OCI-LY1 (cell line): ENCODE measurements around the gene ALS2CL.

Source experiments
- H2AFZ ChIP-seq: fragments of 200-600 bp; sonication (generic), shearing (Covaris generic); 2 replicates; pipeline ENCODE4 v1.6.0; 2014; ENCODE audit warnings: antibody characterized with exemption, mild to moderate bottlenecking, low read length
- H3F3A ChIP-seq: fragments of 200-600 bp; sonication (generic), shearing (Covaris generic); 2 replicates; pipeline ENCODE4 v1.6.0; 2014; ENCODE audit warnings: mild to moderate bottlenecking, antibody characterized with exemption, low read length, moderate library complexity; ENCODE audit not compliant: insufficient read depth
- H3K27ac ChIP-seq: fragments of 200-600 bp; sonication (generic); 2 replicates; pipeline ENCODE4 v1.5.1; 2014; ENCODE audit warnings: low read length, mixed run types, mild to moderate bottlenecking, low read depth; ENCODE audit not compliant: poor library complexity, severe bottlenecking
- H3K27me3 ChIP-seq: fragments of 200-600 bp; sonication (generic); 2 replicates; pipeline ENCODE4 v1.6.0; 2014; ENCODE audit warnings: antibody characterized with exemption, mild to moderate bottlenecking, low read length, moderate library complexity; ENCODE audit not compliant: insufficient read depth
- H3K36me3 ChIP-seq: fragments of 200-600 bp; sonication (generic); 2 replicates; pipeline ENCODE4 v1.6.1; 2014; ENCODE audit warnings: mild to moderate bottlenecking, antibody characterized with exemption, low read length, moderate library complexity, mixed read lengths; ENCODE audit not compliant: insufficient read depth
- H3K4me1 ChIP-seq: fragments of 200-600 bp; sonication (generic); 2 replicates; pipeline ENCODE4 v1.5.1; 2014; ENCODE audit warnings: mild to moderate bottlenecking, low read length, moderate library complexity; ENCODE audit not compliant: insufficient read depth, severe bottlenecking
- H3K4me2 ChIP-seq: fragments of 200-600 bp; sonication (generic), shearing (Covaris generic); 2 replicates; pipeline ENCODE4 v1.6.1; 2014; ENCODE audit warnings: low read length
- H3K4me3 ChIP-seq: fragments of 200-600 bp; sonication (generic); 2 replicates; pipeline ENCODE4 v1.5.1; 2014; ENCODE audit warnings: low read length, low read depth, mild to moderate bottlenecking, mixed read lengths; ENCODE audit not compliant: poor library complexity, severe bottlenecking
- H3K79me2 ChIP-seq: fragments of 200-600 bp; shearing (Covaris generic); 2 replicates; pipeline ENCODE4 v1.6.1; 2016; ENCODE audit warnings: mixed run types, low read length, mixed read lengths; ENCODE audit not compliant: insufficient read depth
- H3K9ac ChIP-seq: fragments of 200-600 bp; sonication (generic), shearing (Covaris generic); 2 replicates; pipeline ENCODE4 v1.6.1; 2014; ENCODE audit warnings: mild to moderate bottlenecking, low read length, mixed read lengths
- H3K9me2 ChIP-seq: fragments of 200-600 bp; sonication (generic), shearing (Covaris generic); 2 replicates; pipeline ENCODE4 v1.6.1; 2014; ENCODE audit warnings: low read depth, mild to moderate bottlenecking, low read length, mixed read lengths
- H3K9me3 ChIP-seq: fragments of 200-600 bp; shearing (Covaris generic); 2 replicates; pipeline ENCODE4 v1.6.1; 2014; ENCODE audit warnings: low read length, mixed read lengths
- H4K20me1 ChIP-seq: fragments of 200-600 bp; sonication (generic), shearing (Covaris generic); 2 replicates; pipeline ENCODE4 v1.6.0; 2016; ENCODE audit warnings: mild to moderate bottlenecking, low read length; ENCODE audit not compliant: insufficient read depth
- EZH2 ChIP-seq: fragments of 200-600 bp; sonication (generic), shearing (Covaris generic); IDR thresholded peaks from 2 replicates; pipeline ENCODE4 v1.8.0; 2017; ENCODE audit warnings: borderline replicate concordance, mixed run types, mild to moderate bottlenecking, antibody characterized with exemption, low read length, moderate library complexity, mixed read lengths
- TF ChIP-seq, protein P1 (sequence below): fragments of 200-600 bp; sonication (generic), shearing (Covaris generic); IDR thresholded peaks from 2 replicates; pipeline ENCODE4 v1.5.1; 2017; ENCODE audit warnings: mild to moderate bottlenecking, antibody characterized with exemption, low read length, moderate library complexity, mixed read lengths

The ALS2CL gene

DNA sequence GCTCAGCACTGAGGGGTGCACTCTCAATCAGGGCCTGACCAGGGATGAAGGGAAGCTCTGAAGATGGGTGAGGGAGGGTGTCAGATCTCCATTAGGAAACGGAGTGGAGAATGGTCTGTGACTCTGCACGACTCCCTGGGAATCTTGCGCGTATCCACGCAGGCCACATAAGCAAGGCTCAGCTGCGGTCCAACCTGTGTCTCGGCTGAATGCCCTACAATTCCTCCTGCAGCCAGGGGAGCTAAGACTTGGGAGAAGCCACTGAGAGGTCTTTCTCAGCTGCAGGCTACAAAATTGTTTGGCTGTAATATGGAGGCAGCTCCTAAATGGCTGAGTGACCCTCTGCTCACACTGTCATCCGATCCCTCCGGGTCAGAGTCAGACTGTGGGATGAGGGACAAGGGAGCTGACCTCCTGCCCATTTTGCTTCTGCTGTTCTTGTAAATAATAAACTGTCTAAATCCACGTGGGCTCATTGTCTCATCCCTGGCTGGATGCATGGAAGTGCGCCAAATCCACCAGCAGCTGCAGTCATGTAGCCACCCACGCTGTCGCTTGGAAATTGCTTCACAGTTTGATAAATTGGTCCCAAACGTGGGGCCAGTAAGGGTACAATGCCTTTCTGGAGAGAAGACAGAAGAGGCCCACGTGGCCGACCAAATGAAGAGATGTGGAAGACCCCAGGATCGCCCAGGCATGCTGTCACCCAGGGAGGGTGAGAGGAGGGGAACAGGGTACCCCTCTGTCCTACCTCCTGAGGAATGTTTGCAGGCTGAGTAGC lies 30.5 kb downstream of the ALS2CL start:
- H3K27ac ChIP-seq, result no peak overlapping the region
- no peaks in the 10 kb centered on the region for H3K36me3 ChIP-seq
- no peak overlapping the region for H2AFZ ChIP-seq
- no peaks in the 10 kb centered on the region for H3K79me2 ChIP-seq
- H3F3A ChIP-seq, result no peaks in the 10 kb centered on the region
- H3K4me3 ChIP-seq, result no peak overlapping the region
- no peaks in the 10 kb centered on the region for H4K20me1 ChIP-seq
- no peaks in the 10 kb centered on the region for H3K9me2 ChIP-seq
- no peak overlapping the region for H3K4me2 ChIP-seq
- TF ChIP-seq EZH2, result no peak
- TF ChIP-seq, protein P1, sequence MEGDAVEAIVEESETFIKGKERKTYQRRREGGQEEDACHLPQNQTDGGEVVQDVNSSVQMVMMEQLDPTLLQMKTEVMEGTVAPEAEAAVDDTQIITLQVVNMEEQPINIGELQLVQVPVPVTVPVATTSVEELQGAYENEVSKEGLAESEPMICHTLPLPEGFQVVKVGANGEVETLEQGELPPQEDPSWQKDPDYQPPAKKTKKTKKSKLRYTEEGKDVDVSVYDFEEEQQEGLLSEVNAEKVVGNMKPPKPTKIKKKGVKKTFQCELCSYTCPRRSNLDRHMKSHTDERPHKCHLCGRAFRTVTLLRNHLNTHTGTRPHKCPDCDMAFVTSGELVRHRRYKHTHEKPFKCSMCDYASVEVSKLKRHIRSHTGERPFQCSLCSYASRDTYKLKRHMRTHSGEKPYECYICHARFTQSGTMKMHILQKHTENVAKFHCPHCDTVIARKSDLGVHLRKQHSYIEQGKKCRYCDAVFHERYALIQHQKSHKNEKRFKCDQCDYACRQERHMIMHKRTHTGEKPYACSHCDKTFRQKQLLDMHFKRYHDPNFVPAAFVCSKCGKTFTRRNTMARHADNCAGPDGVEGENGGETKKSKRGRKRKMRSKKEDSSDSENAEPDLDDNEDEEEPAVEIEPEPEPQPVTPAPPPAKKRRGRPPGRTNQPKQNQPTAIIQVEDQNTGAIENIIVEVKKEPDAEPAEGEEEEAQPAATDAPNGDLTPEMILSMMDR, result no peak
- H3K4me1 ChIP-seq, result no peaks in the 10 kb centered on the region
- H3K9ac ChIP-seq, result no peak overlapping the region
- no peaks in the 10 kb centered on the region for H3K27me3 ChIP-seq
- no peaks in the 10 kb centered on the region for H3K9me3 ChIP-seq

DNA sequence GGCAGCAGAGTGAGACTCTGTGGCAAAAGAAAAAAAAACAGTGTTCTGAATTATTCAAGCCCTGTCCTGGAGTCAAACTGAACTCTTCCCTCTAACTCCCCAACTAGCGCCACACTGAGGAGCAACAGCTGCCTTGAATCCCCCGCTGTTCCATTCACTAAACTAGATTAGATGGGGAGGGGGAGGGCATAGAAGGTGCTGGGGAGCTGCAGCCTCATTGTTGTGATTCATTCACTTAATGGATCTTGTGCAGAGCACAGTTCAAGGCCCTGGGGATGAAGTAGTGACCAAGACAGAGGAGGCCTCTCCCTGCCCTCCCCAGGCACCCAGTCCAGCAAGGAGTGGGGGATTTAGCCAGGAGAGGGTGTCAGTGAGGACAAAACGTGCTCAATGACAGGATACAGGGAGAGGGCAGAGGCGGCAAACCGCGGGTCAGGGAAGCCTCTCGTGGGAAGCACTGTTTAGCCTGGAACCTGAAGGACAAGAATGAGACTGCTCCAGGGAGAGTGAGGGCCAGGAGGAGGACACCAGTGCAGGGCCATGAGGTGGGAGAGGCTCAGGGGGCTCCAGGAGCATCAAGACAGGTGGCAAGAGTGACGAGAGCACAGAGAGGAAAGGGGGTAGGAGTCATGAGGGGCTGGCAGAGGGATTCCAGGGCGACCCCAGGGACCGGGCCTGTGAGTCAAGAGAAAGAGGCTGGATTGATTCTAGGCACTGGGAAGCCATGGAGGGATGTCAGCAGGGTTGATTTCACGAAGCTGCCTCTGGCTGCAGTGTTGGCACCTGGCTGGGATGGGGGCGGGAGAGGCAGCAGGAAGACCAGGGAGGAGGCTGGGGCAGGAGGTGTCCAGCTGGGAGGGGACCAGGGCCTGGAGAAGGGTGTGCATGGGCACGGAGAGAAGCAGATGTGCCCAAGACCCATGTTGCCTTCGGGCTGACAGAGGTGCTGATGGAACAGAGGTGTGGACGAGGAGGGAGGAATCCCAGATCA lies 31.4 kb downstream of the ALS2CL start:
- H3K9me3 ChIP-seq, result no peaks in the 10 kb centered on the region
- H3K9me2 ChIP-seq, result no peaks in the 10 kb centered on the region
- H3K36me3 ChIP-seq, result no peaks in the 10 kb centered on the region
- H3K27me3 ChIP-seq, result no peaks in the 10 kb centered on the region
- no peaks in the 10 kb centered on the region for H3K4me1 ChIP-seq
- TF ChIP-seq, protein P1, result no peak
- no peak for TF ChIP-seq EZH2
- H3K79me2 ChIP-seq, result no peaks in the 10 kb centered on the region
- no peaks in the 10 kb centered on the region for H3F3A ChIP-seq
- no peak overlapping the region for H3K9ac ChIP-seq
- H3K4me3 ChIP-seq, result no peak overlapping the region
- no peak overlapping the region for H3K27ac ChIP-seq
- no peaks in the 10 kb centered on the region for H4K20me1 ChIP-seq
- H3K4me2 ChIP-seq, result no peak overlapping the region
- no peak overlapping the region for H2AFZ ChIP-seq

DNA sequence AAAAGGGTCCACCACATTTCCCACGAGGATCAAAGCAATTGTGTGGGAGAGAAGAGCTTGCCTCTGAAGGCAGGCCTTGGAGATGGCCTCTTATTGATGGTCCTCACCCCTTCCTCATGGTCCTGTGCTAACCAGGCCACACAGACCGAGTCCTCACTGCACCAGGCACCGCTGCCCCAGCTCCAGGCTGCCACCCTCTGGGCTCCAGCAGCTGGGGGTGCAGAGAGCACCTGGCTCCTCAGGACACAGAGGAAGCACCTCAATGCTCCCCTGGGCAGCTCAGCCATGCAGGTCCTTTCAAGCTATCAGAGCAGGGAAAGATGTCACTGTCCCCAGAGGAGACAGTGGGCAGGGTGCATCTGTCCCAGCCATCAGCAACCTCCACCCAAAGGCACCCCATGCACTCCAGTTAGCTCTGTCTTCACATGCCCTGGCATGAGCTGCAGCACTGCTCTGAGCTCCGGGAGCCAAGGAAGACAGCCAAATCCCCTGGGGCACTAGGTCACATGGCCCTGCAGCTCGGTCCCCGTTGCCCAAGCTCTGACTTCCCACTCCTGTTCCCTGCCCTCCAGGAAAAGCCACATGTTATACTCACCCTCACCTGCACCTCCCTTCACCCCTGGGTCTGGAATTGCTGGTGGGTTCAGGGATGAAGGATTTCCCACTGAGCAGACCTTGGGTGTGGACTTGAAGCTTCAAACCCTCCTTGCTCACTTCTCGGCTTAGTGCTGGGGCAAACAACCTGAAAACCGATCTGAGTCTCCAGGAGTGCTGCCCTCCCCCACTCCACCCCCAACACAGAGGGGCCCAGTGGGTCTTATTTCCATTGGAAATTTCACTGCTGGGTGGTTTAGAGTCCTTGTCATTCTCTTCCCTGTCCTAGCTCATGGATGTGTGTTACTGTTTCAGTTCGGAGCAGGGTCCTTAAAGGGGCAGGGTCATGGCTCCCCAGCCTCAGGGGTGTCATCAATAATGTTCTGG lies 32.6 kb downstream of the ALS2CL start:
- no peak overlapping the region for H2AFZ ChIP-seq
- TF ChIP-seq EZH2, result no peak
- TF ChIP-seq, protein P1, result no peak
- no peaks in the 10 kb centered on the region for H3K79me2 ChIP-seq
- no peaks in the 10 kb centered on the region for H3K9me2 ChIP-seq
- H3K9ac ChIP-seq, result no peak overlapping the region
- no peak overlapping the region for H3K4me3 ChIP-seq
- H4K20me1 ChIP-seq, result no peaks in the 10 kb centered on the region
- no peak overlapping the region for H3K27ac ChIP-seq
- H3K4me2 ChIP-seq, result no peak overlapping the region
- no peaks in the 10 kb centered on the region for H3K9me3 ChIP-seq
- no peaks in the 10 kb centered on the region for H3K4me1 ChIP-seq
- H3F3A ChIP-seq, result no peaks in the 10 kb centered on the region
- H3K36me3 ChIP-seq, result no peaks in the 10 kb centered on the region
- no peaks in the 10 kb centered on the region for H3K27me3 ChIP-seq
